EL (cell line): ENCODE data around the gene URI1.
"Not testable (repeated sequence)": the region's sequence is repeated elsewhere in the genome, so short reads cannot be mapped to it uniquely, and the experiment has no call there.

Source experiments
- DNase-seq: peaks from one replicate; pipeline ENCODE4 v3.0.0-alpha.2; 2016

The URI1 gene

GRCh38 chr19:29942404-29943261 is 594 bp downstream of the URI1 start:
- DNase-seq = peak; percentile 49

GRCh38 chr19:29943615-29944014 is 1.6 kb downstream of the URI1 start:
- peak; percentile 33 for DNase-seq

- DNase-seq = no peak
These were observed 2.5 kb downstream of the URI1 start for GRCh38 chr19:29944390-29945012.

- no peak for DNase-seq
These were observed 3.0 kb downstream of the URI1 start for GRCh38 chr19:29945017-29945416.

- DNase-seq = no peak
These were observed 3.4 kb downstream of the URI1 start for GRCh38 chr19:29945433-29945832.

- DNase-seq = no peak
These were observed 4.6 kb downstream of the URI1 start for GRCh38 chr19:29946645-29947044.

- DNase-seq = no peak
These were observed 5.8 kb downstream of the URI1 start for GRCh38 chr19:29947871-29948270.

- DNase-seq = not testable (repeated sequence)
These were observed 6.9 kb downstream of the URI1 start for GRCh38 chr19:29948759-29949470.

GRCh38 chr19:29952177-29952576 is 10.1 kb downstream of the URI1 start:
- DNase-seq = no peak

- no peak for DNase-seq
These were observed 10.6 kb downstream of the URI1 start for GRCh38 chr19:29952646-29953045.

GRCh38 chr19:29953352-29954247 is 11.6 kb downstream of the URI1 start:
- DNase-seq = no peak

- DNase-seq = no peak
These were observed 14.8 kb downstream of the URI1 start for GRCh38 chr19:29956855-29957254.

- no peak for DNase-seq
These were observed 19.3 kb downstream of the URI1 start for GRCh38 chr19:29961311-29961710.

GRCh38 chr19:29962793-29963192 is 20.8 kb downstream of the URI1 start:
- DNase-seq = no peak

GRCh38 chr19:29963576-29963975 is 21.5 kb downstream of the URI1 start:
- no peak for DNase-seq

GRCh38 chr19:29964171-29964570 is 22.1 kb downstream of the URI1 start:
- DNase-seq = no peak

- DNase-seq = peak; percentile 81
These were observed 23.5 kb downstream of the URI1 start for GRCh38 chr19:29965492-29965891.

- DNase-seq = not testable (repeated sequence)
These were observed 24.1 kb downstream of the URI1 start for GRCh38 chr19:29966142-29966541.

GRCh38 chr19:29966588-29967249 is 24.7 kb downstream of the URI1 start:
- peak; percentile 28 for DNase-seq

GRCh38 chr19:29967623-29968022 is 25.6 kb downstream of the URI1 start:
- DNase-seq = no peak

GRCh38 chr19:29969891-29970290 is 27.9 kb downstream of the URI1 start:
- DNase-seq = no peak

GRCh38 chr19:29971002-29971401 is 29.0 kb downstream of the URI1 start:
- no peak for DNase-seq
